ENCODE data around the gene ZNF511.

- TF ChIP-seq POLR2AphosphoS5 (IDR thresholded peaks at IDR 0.05) = no peak
- TF ChIP-seq, protein P1, sequence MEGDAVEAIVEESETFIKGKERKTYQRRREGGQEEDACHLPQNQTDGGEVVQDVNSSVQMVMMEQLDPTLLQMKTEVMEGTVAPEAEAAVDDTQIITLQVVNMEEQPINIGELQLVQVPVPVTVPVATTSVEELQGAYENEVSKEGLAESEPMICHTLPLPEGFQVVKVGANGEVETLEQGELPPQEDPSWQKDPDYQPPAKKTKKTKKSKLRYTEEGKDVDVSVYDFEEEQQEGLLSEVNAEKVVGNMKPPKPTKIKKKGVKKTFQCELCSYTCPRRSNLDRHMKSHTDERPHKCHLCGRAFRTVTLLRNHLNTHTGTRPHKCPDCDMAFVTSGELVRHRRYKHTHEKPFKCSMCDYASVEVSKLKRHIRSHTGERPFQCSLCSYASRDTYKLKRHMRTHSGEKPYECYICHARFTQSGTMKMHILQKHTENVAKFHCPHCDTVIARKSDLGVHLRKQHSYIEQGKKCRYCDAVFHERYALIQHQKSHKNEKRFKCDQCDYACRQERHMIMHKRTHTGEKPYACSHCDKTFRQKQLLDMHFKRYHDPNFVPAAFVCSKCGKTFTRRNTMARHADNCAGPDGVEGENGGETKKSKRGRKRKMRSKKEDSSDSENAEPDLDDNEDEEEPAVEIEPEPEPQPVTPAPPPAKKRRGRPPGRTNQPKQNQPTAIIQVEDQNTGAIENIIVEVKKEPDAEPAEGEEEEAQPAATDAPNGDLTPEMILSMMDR (IDR thresholded peaks at IDR 0.05; ENCODE audit: poor library complexity, severe bottlenecking) = no peak
- TF ChIP-seq REST (IDR thresholded peaks at IDR 0.05; ENCODE audit: borderline replicate concordance) = no peak
Measured at GRCh38 chr10:133268532-133268931, 40.2 kb upstream of the ZNF511 start.

Measured in neural cell (in vitro differentiated cells).